Endodermal cell (in vitro differentiated cells): Measurements from ENCODE around the gene TATDN2. TPM values are rescaled to one million over a fixed set of nuclear protein-coding genes. Genes with fewer than 3 reads are reported as not detected.
"Not testable (repeated sequence)": the region's sequence is repeated elsewhere in the genome, so short reads cannot be mapped to it uniquely, and the experiment has no call there.

Experiments used
- DNase-seq: peaks from one replicate; pipeline ENCODE4 v3.0.0-alpha.2; 2017
- H3K27ac ChIP-seq: 2 replicates; pipeline ENCODE4 v1.5.1; 2013; ENCODE audit warnings: mild to moderate bottlenecking, low read depth, low read length, moderate library complexity
- H3K27me3 ChIP-seq: 2 replicates; pipeline ENCODE4 v1.6.1; 2013; ENCODE audit warnings: mild to moderate bottlenecking, low read length, moderate library complexity; ENCODE audit not compliant: insufficient read depth, control insufficient read depth, poor library complexity, severe bottlenecking
- H3K36me3 ChIP-seq: 2 replicates; pipeline ENCODE4 v1.7.0; 2013; ENCODE audit warnings: mild to moderate bottlenecking, low read length, moderate library complexity; ENCODE audit not compliant: control insufficient read depth, insufficient read depth
- H3K4me1 ChIP-seq: one replicate; pipeline ENCODE4 v1.7.0; 2013; ENCODE audit warnings: low read length; ENCODE audit not compliant: control insufficient read depth, insufficient read depth
- H3K4me3 ChIP-seq: 2 replicates; pipeline ENCODE4 v1.5.1; 2013; ENCODE audit warnings: mild to moderate bottlenecking, low read length, moderate library complexity
- H3K9ac ChIP-seq: 2 replicates; pipeline ENCODE4 v1.6.1; 2013; ENCODE audit warnings: mild to moderate bottlenecking, low read length, moderate library complexity; ENCODE audit not compliant: poor library complexity, severe bottlenecking; ENCODE audit errors: extremely low read depth
- H3K9me3 ChIP-seq: 2 replicates; pipeline ENCODE4 v1.6.1; 2013; ENCODE audit warnings: mild to moderate bottlenecking, low read length, moderate library complexity; ENCODE audit not compliant: control insufficient read depth
- H3K27ac Mint-ChIP-seq: 2 replicates; pipeline ENCODE4 v1.8.0; 2020; ENCODE audit warnings: mixed read lengths
- H3K27me3 Mint-ChIP-seq: 2 replicates; pipeline ENCODE4 v1.8.0; 2021; ENCODE audit warnings: mild to moderate bottlenecking, mixed read lengths; ENCODE audit not compliant: insufficient read depth
- H3K36me3 Mint-ChIP-seq: 2 replicates; pipeline ENCODE4 v1.8.0; 2020; ENCODE audit warnings: low read depth, mixed read lengths
- H3K4me1 Mint-ChIP-seq: 2 replicates; pipeline ENCODE4 v1.8.0; 2020; ENCODE audit warnings: mixed read lengths
- H3K4me3 Mint-ChIP-seq: 2 replicates; pipeline ENCODE4 v1.8.0; 2020; ENCODE audit warnings: mild to moderate bottlenecking, moderate library complexity, mixed read lengths
- H3K9me3 Mint-ChIP-seq: 2 replicates; pipeline ENCODE4 v1.8.0; 2020; ENCODE audit warnings: mild to moderate bottlenecking, mixed read lengths
- WGBS, 2 experiments: methylation state at CpG; one replicate each; pipeline versions ENCODE4 v1.1.5 to v1.1.7; 2013; ENCODE audit warnings: missing lambda C conversion rate in 2 of 2, mixed read lengths in 1 of 2; ENCODE audit not compliant: insufficient coverage in 1 of 2, insufficient read length in 1 of 2; 5-methylcytosine and 5-hydroxymethylcytosine counted together
- total RNA-seq, 2 donors: library from RNA; stranded (reverse); fragmentation: NEBNext Ultra II Directional in 1 of 2; extraction: Animal tissue kit (Norgen Biotek cat#: 25700) in 1 of 2; gene quantifications; 2 replicates in 1 of 2; 3 replicates in 1 of 2; pipeline ENCODE4 v1.2.1, GENCODE V29; 2021
- TF ChIP-seq, protein P1 (sequence below): fragments of 200-600 bp; sonication (generic); conservative IDR thresholded peaks from 2 replicates; pipeline ENCODE4 v1.5.0; 2021; ENCODE audit warnings: antibody characterized with exemption, mild to moderate bottlenecking

The TATDN2 gene
- total RNA-seq, 2 donors from 2014 or later = 34.0 to 34.1 TPM

DNA sequence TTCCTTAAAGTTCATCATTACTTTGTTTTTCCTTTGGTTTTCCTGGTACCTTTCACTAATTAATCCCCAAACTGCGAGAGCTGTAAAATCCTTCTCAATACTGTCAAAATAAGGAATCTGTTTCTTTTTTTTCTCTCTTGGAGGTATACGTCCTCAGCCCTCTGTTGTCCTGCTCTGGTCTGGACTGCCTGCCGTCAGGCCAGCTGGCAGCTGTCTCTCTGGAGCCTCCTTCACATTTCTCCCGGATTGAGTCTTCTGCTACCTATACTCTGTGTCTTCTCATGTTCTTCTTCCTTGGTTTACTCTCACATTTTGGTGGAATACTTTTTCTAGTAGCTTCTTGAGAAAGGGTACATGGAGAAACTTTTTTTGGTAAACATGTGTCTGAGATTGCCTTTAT is 13.8 kb downstream of the TATDN2 start:
- no peaks in the 10 kb centered on the region for H3K9me3 Mint-ChIP-seq

DNA sequence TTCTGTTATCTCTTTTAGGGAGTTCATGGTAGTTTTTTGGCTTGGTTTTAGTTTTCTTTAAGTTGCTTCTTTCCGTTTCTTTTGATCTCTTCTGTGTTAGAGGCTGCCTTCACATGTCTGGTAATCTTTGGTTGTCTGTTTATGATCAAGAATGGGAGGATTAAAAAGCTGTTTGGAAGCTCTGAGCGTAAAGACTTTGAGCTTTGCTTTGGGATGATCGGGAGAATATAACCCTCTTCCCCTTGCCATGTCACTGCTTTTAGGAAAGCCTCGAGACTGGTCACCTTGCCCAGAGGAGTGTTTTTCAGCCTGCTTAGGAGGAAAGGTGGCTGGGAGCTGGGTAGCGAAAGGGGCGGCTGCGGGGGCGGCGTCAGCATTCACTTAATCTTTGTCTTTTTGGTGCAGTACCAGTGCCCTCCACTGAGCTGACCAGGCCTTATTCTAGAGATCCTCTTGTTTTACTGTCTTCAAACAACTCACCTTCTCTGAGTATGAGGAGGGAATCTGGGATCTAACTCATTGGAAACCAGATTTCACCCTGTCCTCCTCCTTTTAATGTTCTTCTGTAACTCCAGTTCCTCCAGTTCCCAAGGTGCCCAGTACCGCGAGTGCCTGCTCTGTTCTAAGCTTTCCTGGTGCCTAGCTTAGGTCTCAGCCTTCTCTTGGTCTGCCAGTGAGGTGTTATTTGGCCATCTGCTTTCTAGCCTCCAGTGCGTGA is 15.5 kb downstream of the TATDN2 start:
- Histone ChIP-seq H3K4me1 (no peaks in the 10 kb centered on the region), H3K27me3 (no peaks in the 10 kb centered on the region), H3K9ac (no peak overlapping the region), H3K4me3 (no peak overlapping the region), H3K36me3 (peaks cover 64% of the 10 kb centered on the region), H3K27ac (peak overlapping the region; percentile 10), H3K9me3 (no peaks in the 10 kb centered on the region)
- peak overlapping the region; percentile 74 for H3K27ac Mint-ChIP-seq
- H3K36me3 Mint-ChIP-seq = peaks cover 56% of the 10 kb centered on the region
- TF ChIP-seq, protein P1, sequence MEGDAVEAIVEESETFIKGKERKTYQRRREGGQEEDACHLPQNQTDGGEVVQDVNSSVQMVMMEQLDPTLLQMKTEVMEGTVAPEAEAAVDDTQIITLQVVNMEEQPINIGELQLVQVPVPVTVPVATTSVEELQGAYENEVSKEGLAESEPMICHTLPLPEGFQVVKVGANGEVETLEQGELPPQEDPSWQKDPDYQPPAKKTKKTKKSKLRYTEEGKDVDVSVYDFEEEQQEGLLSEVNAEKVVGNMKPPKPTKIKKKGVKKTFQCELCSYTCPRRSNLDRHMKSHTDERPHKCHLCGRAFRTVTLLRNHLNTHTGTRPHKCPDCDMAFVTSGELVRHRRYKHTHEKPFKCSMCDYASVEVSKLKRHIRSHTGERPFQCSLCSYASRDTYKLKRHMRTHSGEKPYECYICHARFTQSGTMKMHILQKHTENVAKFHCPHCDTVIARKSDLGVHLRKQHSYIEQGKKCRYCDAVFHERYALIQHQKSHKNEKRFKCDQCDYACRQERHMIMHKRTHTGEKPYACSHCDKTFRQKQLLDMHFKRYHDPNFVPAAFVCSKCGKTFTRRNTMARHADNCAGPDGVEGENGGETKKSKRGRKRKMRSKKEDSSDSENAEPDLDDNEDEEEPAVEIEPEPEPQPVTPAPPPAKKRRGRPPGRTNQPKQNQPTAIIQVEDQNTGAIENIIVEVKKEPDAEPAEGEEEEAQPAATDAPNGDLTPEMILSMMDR = peak; percentile 74
- WGBS, 2 experiments = 53 to 89% methylated on average over 5 to 12 of the region's 12 CpGs
- H3K27me3 Mint-ChIP-seq = no peaks in the 10 kb centered on the region
- peaks cover 9% of the 10 kb centered on the region for H3K4me1 Mint-ChIP-seq
- no peak overlapping the region for H3K4me3 Mint-ChIP-seq
- DNase-seq = peak; percentile 92
- no peaks in the 10 kb centered on the region for H3K9me3 Mint-ChIP-seq

More for the DNA sequence above, 13.8 kb downstream of the TATDN2 start:
- no peak overlapping the region for H3K27ac ChIP-seq
- H3K4me1 Mint-ChIP-seq = peaks cover 9% of the 10 kb centered on the region
- H3K27me3 ChIP-seq = no peaks in the 10 kb centered on the region
- peaks cover 50% of the 10 kb centered on the region for H3K36me3 ChIP-seq
- H3K9me3 ChIP-seq = no peaks in the 10 kb centered on the region
- TF ChIP-seq, protein P1 = no peak
- H3K4me1 ChIP-seq = no peaks in the 10 kb centered on the region
- no peak overlapping the region for H3K4me3 Mint-ChIP-seq
- no peak overlapping the region for H3K4me3 ChIP-seq
- DNase-seq = no peak
- H3K27me3 Mint-ChIP-seq = no peaks in the 10 kb centered on the region
- no peak overlapping the region for H3K27ac Mint-ChIP-seq
- peaks cover 53% of the 10 kb centered on the region for H3K36me3 Mint-ChIP-seq
- WGBS, 2 experiments = 89 to 94% methylated on average over 3 to 4 of the region's 4 CpGs
- H3K9ac ChIP-seq = no peak overlapping the region

DNA sequence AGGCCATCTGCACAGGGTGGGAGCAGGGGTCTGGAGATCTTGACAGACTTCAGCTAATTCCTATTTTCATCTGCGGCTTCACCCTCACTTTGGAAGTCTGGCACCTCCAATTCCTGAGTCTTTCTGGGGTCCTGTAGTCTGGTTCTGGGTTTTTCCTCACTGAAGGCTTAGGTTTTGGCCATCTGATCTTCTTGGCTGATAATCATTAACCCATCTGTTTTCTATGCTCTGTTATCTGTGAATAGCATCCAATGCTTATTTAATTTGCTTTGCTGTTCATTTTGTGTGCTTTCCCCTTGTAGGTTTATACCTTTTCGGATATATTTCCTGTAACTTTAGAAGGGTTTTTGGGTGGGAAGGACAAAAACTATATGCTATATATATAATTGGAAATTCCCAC is 17.6 kb downstream of the TATDN2 start:
- Mint-ChIP-seq H3K27ac (no peak overlapping the region), H3K9me3 (no peaks in the 10 kb centered on the region), H3K4me1 (peaks cover 9% of the 10 kb centered on the region), H3K4me3 (no peak overlapping the region), H3K36me3 (peaks cover 56% of the 10 kb centered on the region), H3K27me3 (no peaks in the 10 kb centered on the region)
- Histone ChIP-seq H3K36me3 (peaks cover 59% of the 10 kb centered on the region), H3K9ac (no peak overlapping the region), H3K27me3 (no peaks in the 10 kb centered on the region), H3K4me1 (no peaks in the 10 kb centered on the region), H3K27ac (no peak overlapping the region), H3K9me3 (no peaks in the 10 kb centered on the region), H3K4me3 (no peak overlapping the region)
- no peak for DNase-seq
- 88% methylated on average over 2 of the region's 2 CpGs; no CpG with 5 or more reads in 1 of the 2 experiments for WGBS, 2 experiments
- TF ChIP-seq, protein P1 = no peak

DNA sequence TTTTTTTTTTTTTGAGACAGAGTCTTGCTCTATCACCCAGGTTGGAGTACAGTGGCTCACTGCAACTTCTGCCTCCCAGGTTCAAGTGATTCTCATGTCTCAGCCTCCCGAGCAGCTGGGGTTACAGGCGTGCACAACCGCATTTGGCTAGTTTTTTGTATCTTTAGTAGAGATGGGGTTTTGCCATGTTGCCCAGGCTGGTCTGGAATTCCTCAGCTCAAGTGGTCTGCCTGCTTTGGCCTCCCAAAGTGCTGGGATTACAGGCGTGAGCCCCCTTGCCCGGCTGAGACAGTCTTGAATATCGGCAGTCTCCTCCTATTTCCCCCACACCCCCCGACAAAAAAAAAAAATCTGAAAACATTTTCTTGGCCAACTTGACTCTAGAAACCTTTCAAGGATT is 18.7 kb downstream of the TATDN2 start:
- not testable (repeated sequence) for DNase-seq

More for the DNA sequence above, 18.7 kb downstream of the TATDN2 start:
- peaks cover 62% of the 10 kb centered on the region for H3K36me3 ChIP-seq
- H3K4me3 ChIP-seq, H3K27ac Mint-ChIP-seq, H3K27me3 Mint-ChIP-seq, H3K9me3 ChIP-seq, H3K27ac ChIP-seq, H3K27me3 ChIP-seq, H3K9me3 Mint-ChIP-seq, H3K4me1 Mint-ChIP-seq, H3K4me3 Mint-ChIP-seq, H3K4me1 ChIP-seq, H3K9ac ChIP-seq: not testable (repeated sequence)
- H3K36me3 Mint-ChIP-seq = peaks cover 57% of the 10 kb centered on the region
- 77 to 95% methylated on average over 3 to 7 of the region's 7 CpGs for WGBS, 2 experiments
